Erythroblast (primary cell): ENCODE data around the gene MEGF8.

Experiments used
- GATA1 ChIP-seq: IDR thresholded peaks from 2 replicates; pipeline ENCODE4 v1.6.1; 2011; ENCODE audit warnings: low read depth, mild to moderate bottlenecking, control low read depth, low read length, moderate library complexity
- POLR2A ChIP-seq: IDR thresholded peaks from 2 replicates; pipeline ENCODE4 v1.6.1; 2011; ENCODE audit warnings: mild to moderate bottlenecking, low read length

DNA sequence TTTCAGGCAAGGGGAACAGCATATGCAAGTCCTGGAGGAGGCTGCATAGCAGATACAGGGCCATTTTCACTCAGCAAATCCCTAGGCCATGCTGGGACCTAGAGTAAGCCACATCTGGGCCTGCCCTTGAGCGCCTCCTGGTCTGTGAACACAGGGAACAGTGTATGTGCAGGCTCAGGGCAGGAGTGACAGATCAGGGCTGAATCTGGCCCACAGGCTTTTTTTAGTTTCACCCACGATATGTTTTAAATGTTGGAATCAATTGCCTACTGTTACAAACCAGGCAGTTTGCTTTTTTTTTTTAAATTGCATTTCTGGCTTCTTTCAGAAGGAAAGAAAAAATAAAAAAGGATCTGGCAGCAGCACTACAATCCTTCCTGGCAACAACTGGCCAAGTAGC lies 13.8 kb upstream of the MEGF8 start:
- no peak for TF ChIP-seq POLR2A
- no peak for TF ChIP-seq GATA1
